ENCODE measurements around the gene TEX30.

- TF ChIP-seq CTCF (conservative IDR thresholded peaks at IDR 0.05; ENCODE audit: low read length), result no peak
- TF ChIP-seq EZH2phosphoT487 (IDR thresholded peaks at IDR 0.05; ENCODE audit: borderline replicate concordance), result no peak
Measured at GRCh38 chr13:102763741-102764140, 9.8 kb downstream of the TEX30 start.

Measured in Loucy (cell line).